Measurements from ENCODE around the gene TSKU.

GRCh38 chr11:76785513-76785912, 2.4 kb downstream of the TSKU start:
- TF ChIP-seq CTCF (IDR thresholded peaks at IDR 0.05; ENCODE audit: insufficient read depth, low read length) (no peak), GABPA (IDR thresholded peaks at IDR 0.05; ENCODE audit: low read depth) (no peak), POLR2AphosphoS5 (IDR thresholded peaks at IDR 0.05; ENCODE audit: low read depth) (no peak), SPI1 (IDR thresholded peaks at IDR 0.05; ENCODE audit: borderline replicate concordance, low read depth) (no peak)
